ENCODE data around the gene ACAA2.

The ACAA2 gene

DNA sequence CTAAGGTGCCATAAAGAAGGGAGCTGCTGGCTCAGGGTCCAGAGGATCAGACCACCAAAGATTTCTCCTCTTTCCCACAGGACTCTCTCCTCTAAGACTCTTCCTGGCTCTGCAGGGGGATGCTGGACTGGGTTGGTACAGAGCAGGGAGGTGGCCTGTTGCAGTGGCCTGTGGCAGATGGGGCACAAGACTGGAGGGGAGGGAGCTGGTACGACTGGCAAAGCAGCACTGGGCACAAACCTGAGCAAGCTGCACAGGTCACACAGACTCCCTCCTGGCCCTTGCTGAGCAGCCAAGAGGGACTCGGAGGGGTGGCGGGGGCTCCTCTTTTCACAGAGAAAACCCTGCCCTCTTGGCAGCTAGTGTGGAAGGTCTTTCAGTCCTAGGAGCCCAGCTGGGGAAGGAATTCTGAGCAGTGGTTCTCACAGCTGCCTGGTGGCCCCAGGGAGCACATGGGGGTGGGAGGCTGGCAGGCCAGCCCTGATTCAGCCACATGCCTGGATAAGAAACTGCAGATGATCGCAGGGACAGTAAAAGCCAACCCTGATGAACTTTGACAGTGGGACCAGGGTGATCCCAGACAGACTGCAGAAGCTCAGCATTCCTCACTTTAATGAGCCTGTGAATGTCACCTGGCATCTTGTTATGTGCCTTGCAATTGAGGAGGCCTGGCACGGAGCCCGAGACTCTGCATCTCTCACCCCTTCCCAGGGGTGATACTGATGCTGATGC lies 32.5 kb upstream of the ACAA2 start:
- no peaks in the 10 kb centered on the region for H3K27me3 ChIP-seq (ENCODE audit: control insufficient read depth, low read length)
- no peaks in the 10 kb centered on the region for H3K36me3 ChIP-seq (ENCODE audit: control insufficient read depth, low read length)
- no peaks in the 10 kb centered on the region for H3K9me3 ChIP-seq (ENCODE audit: control insufficient read depth, insufficient read depth, low read length)
- no peak overlapping the region for H3K4me3 ChIP-seq (ENCODE audit: low read length)
- no peaks in the 10 kb centered on the region for H3K9me2 ChIP-seq (replicated peaks; ENCODE audit: control insufficient read depth, low read length)
- TF ChIP-seq, protein P1, sequence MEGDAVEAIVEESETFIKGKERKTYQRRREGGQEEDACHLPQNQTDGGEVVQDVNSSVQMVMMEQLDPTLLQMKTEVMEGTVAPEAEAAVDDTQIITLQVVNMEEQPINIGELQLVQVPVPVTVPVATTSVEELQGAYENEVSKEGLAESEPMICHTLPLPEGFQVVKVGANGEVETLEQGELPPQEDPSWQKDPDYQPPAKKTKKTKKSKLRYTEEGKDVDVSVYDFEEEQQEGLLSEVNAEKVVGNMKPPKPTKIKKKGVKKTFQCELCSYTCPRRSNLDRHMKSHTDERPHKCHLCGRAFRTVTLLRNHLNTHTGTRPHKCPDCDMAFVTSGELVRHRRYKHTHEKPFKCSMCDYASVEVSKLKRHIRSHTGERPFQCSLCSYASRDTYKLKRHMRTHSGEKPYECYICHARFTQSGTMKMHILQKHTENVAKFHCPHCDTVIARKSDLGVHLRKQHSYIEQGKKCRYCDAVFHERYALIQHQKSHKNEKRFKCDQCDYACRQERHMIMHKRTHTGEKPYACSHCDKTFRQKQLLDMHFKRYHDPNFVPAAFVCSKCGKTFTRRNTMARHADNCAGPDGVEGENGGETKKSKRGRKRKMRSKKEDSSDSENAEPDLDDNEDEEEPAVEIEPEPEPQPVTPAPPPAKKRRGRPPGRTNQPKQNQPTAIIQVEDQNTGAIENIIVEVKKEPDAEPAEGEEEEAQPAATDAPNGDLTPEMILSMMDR (IDR thresholded peaks at IDR 0.05; ENCODE audit: low read depth, low read length, poor library complexity, severe bottlenecking), result no peak
- TF ChIP-seq EZH2phosphoT487 (IDR thresholded peaks at IDR 0.05; ENCODE audit: borderline replicate concordance, low read length), result no peak
- H3F3A ChIP-seq (ENCODE audit: control insufficient read depth, insufficient read depth), result no peaks in the 10 kb centered on the region
- H3K4me1 ChIP-seq (ENCODE audit: control insufficient read depth, low read length), result no peaks in the 10 kb centered on the region
- no peaks in the 10 kb centered on the region for H3K79me2 ChIP-seq (ENCODE audit: control insufficient read depth, low read length)
- H3K27ac ChIP-seq (ENCODE audit: low read depth, low read length), result no peak overlapping the region
- no peak overlapping the region for H3K4me2 ChIP-seq (ENCODE audit: low read length)
- H4K20me1 ChIP-seq (ENCODE audit: control insufficient read depth, insufficient read depth, low read depth, low read length), result no peaks in the 10 kb centered on the region

DNA sequence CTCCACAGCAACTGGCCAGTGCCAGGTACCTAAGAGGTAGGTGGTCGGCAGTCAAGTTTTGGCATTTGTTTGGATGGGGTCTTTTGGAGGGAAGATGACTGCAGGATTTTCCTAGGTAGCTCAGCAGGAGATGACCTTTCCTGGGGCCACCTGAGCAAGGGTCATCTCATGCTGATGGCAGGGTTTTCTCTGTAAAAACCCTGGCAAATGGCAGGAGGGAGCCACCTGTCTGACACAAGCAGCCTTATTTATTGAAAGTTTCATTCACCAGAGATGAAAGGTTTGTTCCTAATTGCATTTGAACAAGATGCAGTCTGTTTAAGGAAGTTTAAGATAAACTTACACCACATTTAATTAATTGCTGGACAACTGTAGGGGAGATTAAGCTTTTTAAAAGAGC lies 31.6 kb upstream of the ACAA2 start:
- H3K4me3 ChIP-seq (ENCODE audit: low read length), result no peak overlapping the region
- no peaks in the 10 kb centered on the region for H3K27me3 ChIP-seq (ENCODE audit: control insufficient read depth, low read length)

DNA sequence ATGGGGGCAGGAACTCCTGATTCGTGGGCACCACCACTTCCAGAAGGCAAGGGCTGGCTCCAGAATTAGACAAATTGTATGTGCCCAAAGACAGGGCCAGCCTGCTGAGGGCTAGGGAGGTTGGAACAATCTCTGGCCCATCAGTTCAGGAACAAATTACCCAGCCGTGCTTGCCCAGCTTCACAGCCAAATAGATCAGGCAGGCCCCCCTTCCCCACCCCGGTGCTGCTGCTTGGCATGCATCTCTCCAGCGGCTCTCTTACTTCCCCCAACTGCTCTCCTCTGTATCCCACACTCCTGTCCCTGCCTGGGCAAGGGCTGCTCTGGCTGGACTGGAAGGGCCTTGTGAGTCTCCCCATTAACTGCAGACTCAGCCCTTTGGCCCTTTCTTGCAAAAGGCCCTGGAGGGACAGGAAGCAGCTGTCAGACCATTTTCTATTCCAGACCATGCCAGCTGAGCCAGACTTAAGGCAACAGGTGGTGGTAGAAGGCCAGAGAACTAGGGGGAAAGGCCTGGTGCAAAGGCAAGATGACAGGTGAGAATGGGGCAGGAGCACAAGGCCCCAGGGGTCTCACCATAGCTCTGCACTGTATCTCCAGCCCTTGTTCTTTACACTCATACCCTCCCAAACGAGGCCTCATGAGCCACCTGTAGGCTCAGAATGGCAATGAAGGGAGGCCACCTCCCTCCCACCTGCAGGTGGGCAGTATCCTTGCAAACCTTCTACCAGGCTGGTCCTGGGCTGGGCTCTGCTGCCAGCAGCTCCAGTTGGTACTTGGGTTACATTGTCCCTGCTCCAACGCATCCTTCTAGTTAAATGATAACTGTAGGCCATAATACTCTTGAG lies 30.7 kb upstream of the ACAA2 start:
- no peak overlapping the region for H3K4me2 ChIP-seq (ENCODE audit: low read length)
- H4K20me1 ChIP-seq (ENCODE audit: control insufficient read depth, insufficient read depth, low read depth, low read length), result no peaks in the 10 kb centered on the region
- H3K79me2 ChIP-seq (ENCODE audit: control insufficient read depth, low read length), result no peaks in the 10 kb centered on the region
- no peaks in the 10 kb centered on the region for H3F3A ChIP-seq (ENCODE audit: control insufficient read depth, insufficient read depth)
- TF ChIP-seq, protein P1 (IDR thresholded peaks at IDR 0.05; ENCODE audit: low read depth, low read length, poor library complexity, severe bottlenecking), result no peak
- no peak for TF ChIP-seq EZH2phosphoT487 (IDR thresholded peaks at IDR 0.05; ENCODE audit: borderline replicate concordance, low read length)
- no peaks in the 10 kb centered on the region for H3K9me3 ChIP-seq (ENCODE audit: control insufficient read depth, insufficient read depth, low read length)
- no peaks in the 10 kb centered on the region for H3K36me3 ChIP-seq (ENCODE audit: control insufficient read depth, low read length)
- no peak overlapping the region for H3K4me3 ChIP-seq (ENCODE audit: low read length)
- H3K27ac ChIP-seq (ENCODE audit: low read depth, low read length), result no peak overlapping the region
- H3K9me2 ChIP-seq (replicated peaks; ENCODE audit: control insufficient read depth, low read length), result no peaks in the 10 kb centered on the region
- H3K4me1 ChIP-seq (ENCODE audit: control insufficient read depth, low read length), result no peaks in the 10 kb centered on the region
- no peaks in the 10 kb centered on the region for H3K27me3 ChIP-seq (ENCODE audit: control insufficient read depth, low read length)

More for the DNA sequence above, 31.6 kb upstream of the ACAA2 start:
- Histone ChIP-seq H3F3A (ENCODE audit: control insufficient read depth, insufficient read depth) (no peaks in the 10 kb centered on the region), H3K9me2 (replicated peaks; ENCODE audit: control insufficient read depth, low read length) (no peaks in the 10 kb centered on the region), H3K36me3 (ENCODE audit: control insufficient read depth, low read length) (no peaks in the 10 kb centered on the region), H3K4me2 (ENCODE audit: low read length) (no peak overlapping the region), H3K4me1 (ENCODE audit: control insufficient read depth, low read length) (no peaks in the 10 kb centered on the region), H4K20me1 (ENCODE audit: control insufficient read depth, insufficient read depth, low read depth, low read length) (no peaks in the 10 kb centered on the region), H3K9me3 (ENCODE audit: control insufficient read depth, insufficient read depth, low read length) (no peaks in the 10 kb centered on the region), H3K79me2 (ENCODE audit: control insufficient read depth, low read length) (no peaks in the 10 kb centered on the region), H3K27ac (ENCODE audit: low read depth, low read length) (no peak overlapping the region)
- TF ChIP-seq, protein P1 (IDR thresholded peaks at IDR 0.05; ENCODE audit: low read depth, low read length, poor library complexity, severe bottlenecking), result no peak
- TF ChIP-seq EZH2phosphoT487 (IDR thresholded peaks at IDR 0.05; ENCODE audit: borderline replicate concordance, low read length), result no peak
